ENCODE results near the gene RAB5A.

DNA sequence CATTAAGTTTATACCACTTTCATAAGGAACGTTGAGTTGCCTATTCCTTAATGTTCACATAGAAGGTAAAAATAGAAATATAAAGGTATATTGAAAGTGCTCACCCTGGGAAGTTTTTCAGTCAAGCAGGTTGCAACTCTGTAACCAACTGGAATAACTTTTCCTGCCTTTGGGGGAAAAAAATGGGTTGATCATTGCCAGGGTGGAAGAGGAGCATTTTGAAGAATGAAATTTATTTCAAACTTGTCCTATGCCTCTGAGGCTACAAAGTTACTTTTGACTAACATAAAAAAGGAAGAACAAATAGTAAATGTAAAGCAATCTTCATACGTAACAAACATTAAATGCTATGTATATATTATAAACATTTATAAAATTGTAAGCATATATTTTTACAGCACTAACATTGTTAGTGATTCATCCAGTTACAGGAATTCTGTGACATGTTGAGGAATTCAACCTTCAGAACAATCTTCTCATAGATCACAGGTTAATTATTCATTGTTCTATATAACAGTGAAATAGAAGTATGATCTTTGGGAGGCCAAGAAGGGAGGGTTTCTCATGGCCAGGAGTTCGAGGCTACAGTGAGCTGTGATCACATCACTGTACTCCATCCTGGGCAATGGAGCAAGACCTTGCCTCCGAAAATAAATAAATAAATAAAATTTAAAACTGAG, 26.4 kb upstream of the RAB5A start:
- TF ChIP-seq, protein P1, sequence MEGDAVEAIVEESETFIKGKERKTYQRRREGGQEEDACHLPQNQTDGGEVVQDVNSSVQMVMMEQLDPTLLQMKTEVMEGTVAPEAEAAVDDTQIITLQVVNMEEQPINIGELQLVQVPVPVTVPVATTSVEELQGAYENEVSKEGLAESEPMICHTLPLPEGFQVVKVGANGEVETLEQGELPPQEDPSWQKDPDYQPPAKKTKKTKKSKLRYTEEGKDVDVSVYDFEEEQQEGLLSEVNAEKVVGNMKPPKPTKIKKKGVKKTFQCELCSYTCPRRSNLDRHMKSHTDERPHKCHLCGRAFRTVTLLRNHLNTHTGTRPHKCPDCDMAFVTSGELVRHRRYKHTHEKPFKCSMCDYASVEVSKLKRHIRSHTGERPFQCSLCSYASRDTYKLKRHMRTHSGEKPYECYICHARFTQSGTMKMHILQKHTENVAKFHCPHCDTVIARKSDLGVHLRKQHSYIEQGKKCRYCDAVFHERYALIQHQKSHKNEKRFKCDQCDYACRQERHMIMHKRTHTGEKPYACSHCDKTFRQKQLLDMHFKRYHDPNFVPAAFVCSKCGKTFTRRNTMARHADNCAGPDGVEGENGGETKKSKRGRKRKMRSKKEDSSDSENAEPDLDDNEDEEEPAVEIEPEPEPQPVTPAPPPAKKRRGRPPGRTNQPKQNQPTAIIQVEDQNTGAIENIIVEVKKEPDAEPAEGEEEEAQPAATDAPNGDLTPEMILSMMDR (IDR thresholded peaks at IDR 0.05) = no peak
- no peak for TF ChIP-seq POLR2A (IDR thresholded peaks at IDR 0.05)

Data from ovary (tissue), 3 donors.